K562 (cell line): ENCODE results near the gene KRTAP4-8. TPM values are rescaled to one million over a fixed set of nuclear protein-coding genes. Genes with fewer than 3 reads are reported as not detected.

Experiments
- ATAC-seq: fragments of 200-7000 bp; cut with Tn5 transposase; 3 replicates; pipeline ENCODE4 v1.9.1; 2020; ENCODE audit warnings: moderate library complexity
- BruUV-seq: library from RNA; stranded (reverse); fragments of 400-500 nt; replicated peaks from 2 replicates; lab custom pipeline; 2021; lab: Mats Ljungman, UMichigan
- CTCF ChIA-PET: fragments of 300-600 bp; formaldehyde crosslinking; extraction: SDS; loops from one replicate; lab custom pipeline; 2021; ENCODE audit warnings: low intra/inter-chr PET ratio; lab: Yijun Ruan, JAX
- POLR2A ChIA-PET: fragments of 300-600, 350-650 bp; sonication (Branson Sonifier 250); formaldehyde crosslinking; extraction: SDS; loops from one replicate; lab custom pipeline; 2021; ENCODE audit warnings: antibody characterized with exemption, inconsistent platforms; lab: Yijun Ruan, JAX
- DNase-seq, 4 experiments: peaks; one replicate each; pipeline versions ENCODE4 v3.0.0 to v3.0.0-alpha.2; 2011 to 2018; ENCODE audit warnings: low spot score in 3 of 4, mixed read lengths in 3 of 4; ENCODE audit errors: extremely low read depth in 1 of 4
- FAIRE-seq: peaks from 2 replicates; lab custom pipeline; 2011; peaks lifted over from hg19 to GRCh38; lab: Jason Lieb, UNC
- H2AFZ ChIP-seq: 2 replicates; pipeline ENCODE4 v1.6.0; 2011; ENCODE audit warnings: low read depth, low read length, control low read depth, inconsistent platforms
- H3K27ac ChIP-seq: fragments of 200-600 bp; 3 replicates; pipeline ENCODE4 v1.8.0; 2011; ENCODE audit warnings: low read depth, mild to moderate bottlenecking, control low read depth, inconsistent platforms, low read length, moderate library complexity, mixed read lengths; ENCODE audit errors: extremely low read depth
- H3K27me3 ChIP-seq, 2 experiments: fragments of 300-600 bp in 1 of 2; 2 replicates in 1 of 2; 3 replicates in 1 of 2; pipeline versions ENCODE4 v1.6.0 to v1.8.0; 2011; ENCODE audit warnings: inconsistent platforms in 2 of 2, low read length in 2 of 2, mild to moderate bottlenecking in 1 of 2, mixed read lengths in 1 of 2, moderate library complexity in 1 of 2; ENCODE audit not compliant: control insufficient read depth in 2 of 2, insufficient read depth in 2 of 2
- H3K36me3 ChIP-seq: fragments of 300-600 bp; 3 replicates; pipeline ENCODE4 v1.8.0; 2011; ENCODE audit warnings: mild to moderate bottlenecking, low read length, inconsistent platforms; ENCODE audit not compliant: control insufficient read depth, insufficient read depth
- H3K4me1 ChIP-seq, 2 experiments: fragments of 200-600 bp in 1 of 2; replicated peaks in 1 of 2; 2 replicates in 1 of 2; 3 replicates in 1 of 2; pipeline versions ENCODE4 v1.5.1 to v1.8.0; 2011; ENCODE audit warnings: inconsistent platforms in 2 of 2, low read length in 2 of 2, mild to moderate bottlenecking in 1 of 2, mixed read lengths in 1 of 2, moderate library complexity in 1 of 2; ENCODE audit not compliant: control insufficient read depth in 2 of 2, insufficient read depth in 2 of 2
- H3K4me2 ChIP-seq: 2 replicates; pipeline ENCODE4 v1.6.1; 2011; ENCODE audit warnings: low read length, control low read depth, inconsistent platforms, mixed read lengths; ENCODE audit not compliant: insufficient read depth
- H3K4me3 ChIP-seq: fragments of 200-600 bp; sonication (generic), shearing (Covaris generic); 2 replicates; pipeline ENCODE4 v1.5.1; 2016; ENCODE audit warnings: control low read depth, inconsistent platforms
- H3K79me2 ChIP-seq: fragments of 200-600 bp; 3 replicates; pipeline ENCODE4 v1.8.0; 2011; ENCODE audit warnings: low read length, inconsistent platforms; ENCODE audit not compliant: control insufficient read depth, insufficient read depth
- H3K9ac ChIP-seq, 2 experiments: 2 replicates each; pipeline versions ENCODE4 v1.6.0 to v1.6.1; 2011; ENCODE audit warnings: low read depth in 2 of 2, low read length in 2 of 2, control low read depth in 1 of 2, inconsistent platforms in 1 of 2, mild to moderate bottlenecking in 1 of 2, mixed read lengths in 1 of 2; ENCODE audit not compliant: insufficient read depth in 1 of 2
- H3K9me1 ChIP-seq: one replicate; pipeline ENCODE4 v1.6.0; 2011; ENCODE audit warnings: inconsistent platforms, mild to moderate bottlenecking, low read length, moderate library complexity; ENCODE audit not compliant: control insufficient read depth, insufficient read depth
- H3K9me3 ChIP-seq: replicated peaks from 2 replicates; pipeline ENCODE4 v1.5.1; 2011; ENCODE audit warnings: low read depth, low read length, inconsistent platforms; ENCODE audit not compliant: control insufficient read depth, insufficient read depth
- H4K20me1 ChIP-seq: replicated peaks from 2 replicates; pipeline ENCODE4 v1.6.1; 2011; ENCODE audit warnings: low read length, inconsistent platforms, mixed read lengths; ENCODE audit not compliant: control insufficient read depth, insufficient read depth
- ARID1B ChIP-seq: fragments of 450-650 bp; IDR thresholded peaks from 2 replicates; pipeline ENCODE4 v1.6.1; 2016; ENCODE audit warnings: antibody characterized with exemption, mild to moderate bottlenecking, inconsistent platforms
- CTBP1 ChIP-seq: fragments of 450-650 bp; IDR thresholded peaks from 2 replicates; pipeline ENCODE4 v1.6.1; 2016; ENCODE audit warnings: borderline replicate concordance
- ERF ChIP-seq: fragments of 450-650 bp; formaldehyde crosslinking; IDR thresholded peaks from 2 replicates; pipeline ENCODE4 v1.4.0; 2020; ENCODE audit warnings: mild to moderate bottlenecking, mixed read lengths
- ETV5 ChIP-seq: sonication (generic); formaldehyde crosslinking; IDR thresholded peaks from 2 replicates; pipeline ENCODE4 v1.4.0; 2020; ENCODE audit warnings: low read depth, mild to moderate bottlenecking, missing genetic modification reagents
- JUNB ChIP-seq: fragments of 450-650 bp; formaldehyde crosslinking; conservative IDR thresholded peaks from 2 replicates; pipeline ENCODE4 v1.4.0; 2020; ENCODE audit warnings: mild to moderate bottlenecking
- NFE2 ChIP-seq: IDR thresholded peaks from 2 replicates; pipeline ENCODE4 v1.6.1; 2014; ENCODE audit warnings: antibody characterized with exemption, low read depth
- NUFIP1 ChIP-seq: fragments of 450-650 bp; IDR thresholded peaks from 2 replicates; pipeline ENCODE4 v1.6.1; 2018; ENCODE audit not compliant: partially characterized antibody
- OTX1 ChIP-seq: fragments of 450-650 bp; formaldehyde crosslinking; IDR thresholded peaks from 2 replicates; pipeline ENCODE4 v1.4.0; 2022; ENCODE audit warnings: mild to moderate bottlenecking
- SMARCE1 ChIP-seq: fragments of 450-650 bp; IDR thresholded peaks from 2 replicates; pipeline ENCODE4 v1.7.1; 2016; ENCODE audit warnings: mild to moderate bottlenecking
- ZNF140 ChIP-seq: fragments of 250-450 bp; sonication (Bioruptor Pico); IDR thresholded peaks from 2 replicates; pipeline ENCODE4 v1.8.0; 2021; ENCODE audit warnings: moderate library complexity, mild to moderate bottlenecking, inconsistent platforms
- ZNF263 ChIP-seq: sonication (generic); formaldehyde crosslinking; IDR thresholded peaks from 2 replicates; pipeline ENCODE4 v1.8.0; 2022; ENCODE audit warnings: mild to moderate bottlenecking, missing genetic modification reagents, borderline replicate concordance
- WGBS: fragments of 100-300 bp; shearing (Covaris generic); methylation state at CpG from one replicate; pipeline ENCODE4 v1.1.6; 2016; ENCODE audit warnings: low coverage, mixed read lengths; ENCODE audit not compliant: insufficient coverage; ENCODE audit errors: missing lambda C conversion rate; 5-methylcytosine and 5-hydroxymethylcytosine counted together
- in situ Hi-C: fragments of 300-500 bp; cut with MboI; formaldehyde crosslinking; loops from 4 replicates; pipeline ENCODE4 v1.15.0; 2018; ENCODE audit warnings: inconsistent platforms, mixed read lengths
- intact Hi-C: fragments of 100-400 bp; cut with micrococcal nuclease; formaldehyde crosslinking; loops from 2 replicates; pipeline ENCODE4 v1.14.2; 2022
- polyA plus RNA-seq, 8 experiments: library from polyadenylated mRNA; depleted of rRNA in 4 of 8; stranded (reverse) in 5 of 8; unstranded in 3 of 8; fragments of >200 nt; fragmentation: Nextera tagmentation in 2 of 8; fragmentation: Illumina TruSeq in 1 of 8; extraction: Ambion mirVana in 2 of 8; extraction: Trizol in 1 of 8; gene quantifications; 2 replicates each; pipeline versions ENCODE4 v1.2.1 to v1.2.3, GENCODE V29; 2011 to 2014; ENCODE audit warnings: inconsistent platforms in 1 of 8, missing spikeins in 1 of 8
- total RNA-seq, 7 experiments: library from RNA; depleted of rRNA in 6 of 7; stranded (reverse); fragments of >200 nt in 6 of 7; fragmentation: Illumina TruSeq in 2 of 7; extraction: Trizol in 2 of 7; gene quantifications; 2 replicates each; pipeline versions ENCODE4 v1.2.1 to v1.2.3, GENCODE V29; 2011 to 2021; ENCODE audit warnings: low replicate concordance in 1 of 7
- TF ChIP-seq, protein P1 (sequence below): conservative IDR thresholded peaks from 2 replicates; pipeline ENCODE4 v1.6.1; 2011; ENCODE audit warnings: low read depth, mild to moderate bottlenecking, low read length; ENCODE audit not compliant: control insufficient read depth
- TF ChIP-seq, protein P2 (sequence below): fragments of 200-400 bp; formaldehyde crosslinking; IDR thresholded peaks from 2 replicates; pipeline ENCODE4 v1.6.1; 2017; ENCODE audit warnings: mild to moderate bottlenecking, low read depth, low read length, moderate library complexity
- TF ChIP-seq, protein P3 (sequence below): fragments of 200-800 bp; sonication (Bioruptor generic); IDR thresholded peaks from 2 replicates; pipeline ENCODE4 v1.6.1; 2017; ENCODE audit warnings: missing genetic modification characterization, missing compliant biosample characterization
- TF ChIP-seq, protein P4 (sequence below): fragments of 250-450 bp; sonication (Bioruptor Pico); IDR thresholded peaks from 2 replicates; pipeline ENCODE4 v1.8.0; 2021; ENCODE audit warnings: borderline replicate concordance, mild to moderate bottlenecking, moderate library complexity; ENCODE audit not compliant: poor library complexity, severe bottlenecking

KRTAP4-8 gene
- total and polyA plus RNA-seq, 9 of the 15 experiments (the other 6 are each of a cell fraction or from before 2014, with no cell fraction given) = not detected

DNA sequence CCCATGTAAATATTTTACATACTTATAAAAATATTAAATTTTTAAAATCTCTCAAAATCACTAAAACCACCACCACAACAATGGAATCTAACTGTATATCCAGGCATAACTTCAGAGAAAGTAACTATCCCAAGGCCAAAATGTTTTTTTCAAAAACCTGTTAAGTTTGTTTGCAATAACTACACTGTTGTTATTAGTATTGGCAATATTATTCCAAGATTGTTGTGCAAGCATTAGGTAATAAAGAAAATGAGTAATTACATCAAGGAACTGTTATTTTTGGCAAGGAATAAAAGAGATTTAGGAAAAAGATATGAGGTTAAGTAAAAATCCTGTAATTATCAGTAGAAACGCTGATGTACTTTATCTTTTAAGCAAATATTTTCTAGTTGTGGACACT, 29.4 kb upstream of the KRTAP4-8 start:
- ChIA-PET POLR2A (interaction anchor here (0.6 kb wide), 2 partner anchors 11 to 207 kb away, joined by 3 read pairs; no protein-coding TSS in a partner anchor), CTCF (no interaction called here)
- H3K27ac ChIP-seq = no peak overlapping the region
- no peaks in the 10 kb centered on the region for H3K4me1 ChIP-seq
- DNase-seq (no peak), FAIRE-seq (no peak), ATAC-seq (no peak)
- no peak overlapping the region for H2AFZ ChIP-seq
- in situ Hi-C loops = no loop called here
- no peaks in the 10 kb centered on the region for H3K9me3 ChIP-seq
- H4K20me1 ChIP-seq = no peaks in the 10 kb centered on the region
- H3K27me3 ChIP-seq = no peaks in the 10 kb centered on the region
- no peaks in the 10 kb centered on the region for H3K36me3 ChIP-seq
- 0% methylated on average over 1 of the region's 1 CpG for WGBS
- H3K4me3 ChIP-seq = no peak overlapping the region
- H3K79me2 ChIP-seq = no peaks in the 10 kb centered on the region
- no peaks in the 10 kb centered on the region for H3K9me1 ChIP-seq
- intact Hi-C loops = no loop called here
- BruUV-seq = no TSS peak
- H3K4me2 ChIP-seq = no peak overlapping the region
- no peak overlapping the region for H3K9ac ChIP-seq
- TF ChIP-seq, protein P1, sequence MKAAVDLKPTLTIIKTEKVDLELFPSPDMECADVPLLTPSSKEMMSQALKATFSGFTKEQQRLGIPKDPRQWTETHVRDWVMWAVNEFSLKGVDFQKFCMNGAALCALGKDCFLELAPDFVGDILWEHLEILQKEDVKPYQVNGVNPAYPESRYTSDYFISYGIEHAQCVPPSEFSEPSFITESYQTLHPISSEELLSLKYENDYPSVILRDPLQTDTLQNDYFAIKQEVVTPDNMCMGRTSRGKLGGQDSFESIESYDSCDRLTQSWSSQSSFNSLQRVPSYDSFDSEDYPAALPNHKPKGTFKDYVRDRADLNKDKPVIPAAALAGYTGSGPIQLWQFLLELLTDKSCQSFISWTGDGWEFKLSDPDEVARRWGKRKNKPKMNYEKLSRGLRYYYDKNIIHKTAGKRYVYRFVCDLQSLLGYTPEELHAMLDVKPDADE = no peak
- TF ChIP-seq CTBP1 (no peak), ZNF263 (CRISPR knock-in tag) (no peak), OTX1 (CRISPR knock-in tag) (no peak), ERF (CRISPR knock-in tag) (no peak), ARID1B (no peak), ETV5 (no peak), JUNB (CRISPR knock-in tag) (no peak), NFE2 (no peak), ZNF140 (CRISPR knock-in tag) (no peak), NUFIP1 (no peak), SMARCE1 (no peak)
- TF ChIP-seq, protein P2, sequence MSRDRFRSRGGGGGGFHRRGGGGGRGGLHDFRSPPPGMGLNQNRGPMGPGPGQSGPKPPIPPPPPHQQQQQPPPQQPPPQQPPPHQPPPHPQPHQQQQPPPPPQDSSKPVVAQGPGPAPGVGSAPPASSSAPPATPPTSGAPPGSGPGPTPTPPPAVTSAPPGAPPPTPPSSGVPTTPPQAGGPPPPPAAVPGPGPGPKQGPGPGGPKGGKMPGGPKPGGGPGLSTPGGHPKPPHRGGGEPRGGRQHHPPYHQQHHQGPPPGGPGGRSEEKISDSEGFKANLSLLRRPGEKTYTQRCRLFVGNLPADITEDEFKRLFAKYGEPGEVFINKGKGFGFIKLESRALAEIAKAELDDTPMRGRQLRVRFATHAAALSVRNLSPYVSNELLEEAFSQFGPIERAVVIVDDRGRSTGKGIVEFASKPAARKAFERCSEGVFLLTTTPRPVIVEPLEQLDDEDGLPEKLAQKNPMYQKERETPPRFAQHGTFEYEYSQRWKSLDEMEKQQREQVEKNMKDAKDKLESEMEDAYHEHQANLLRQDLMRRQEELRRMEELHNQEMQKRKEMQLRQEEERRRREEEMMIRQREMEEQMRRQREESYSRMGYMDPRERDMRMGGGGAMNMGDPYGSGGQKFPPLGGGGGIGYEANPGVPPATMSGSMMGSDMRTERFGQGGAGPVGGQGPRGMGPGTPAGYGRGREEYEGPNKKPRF = no peak
- TF ChIP-seq, protein P3, sequence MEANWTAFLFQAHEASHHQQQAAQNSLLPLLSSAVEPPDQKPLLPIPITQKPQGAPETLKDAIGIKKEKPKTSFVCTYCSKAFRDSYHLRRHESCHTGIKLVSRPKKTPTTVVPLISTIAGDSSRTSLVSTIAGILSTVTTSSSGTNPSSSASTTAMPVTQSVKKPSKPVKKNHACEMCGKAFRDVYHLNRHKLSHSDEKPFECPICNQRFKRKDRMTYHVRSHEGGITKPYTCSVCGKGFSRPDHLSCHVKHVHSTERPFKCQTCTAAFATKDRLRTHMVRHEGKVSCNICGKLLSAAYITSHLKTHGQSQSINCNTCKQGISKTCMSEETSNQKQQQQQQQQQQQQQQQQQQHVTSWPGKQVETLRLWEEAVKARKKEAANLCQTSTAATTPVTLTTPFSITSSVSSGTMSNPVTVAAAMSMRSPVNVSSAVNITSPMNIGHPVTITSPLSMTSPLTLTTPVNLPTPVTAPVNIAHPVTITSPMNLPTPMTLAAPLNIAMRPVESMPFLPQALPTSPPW (CRISPR knock-in tag) = no peak
- TF ChIP-seq, protein P4, sequence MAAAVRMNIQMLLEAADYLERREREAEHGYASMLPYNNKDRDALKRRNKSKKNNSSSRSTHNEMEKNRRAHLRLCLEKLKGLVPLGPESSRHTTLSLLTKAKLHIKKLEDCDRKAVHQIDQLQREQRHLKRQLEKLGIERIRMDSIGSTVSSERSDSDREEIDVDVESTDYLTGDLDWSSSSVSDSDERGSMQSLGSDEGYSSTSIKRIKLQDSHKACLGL (CRISPR knock-in tag) = no peak
